HG03571 (cell line): ENCODE measurements around the gene BCL2L2.

Experiments used
- ATAC-seq: cut with Tn5 transposase; IDR thresholded peaks from one replicate; pipeline ENCODE4 v1.9.1; 2021; ENCODE audit not compliant: unreplicated experiment

Gene BCL2L2

DNA sequence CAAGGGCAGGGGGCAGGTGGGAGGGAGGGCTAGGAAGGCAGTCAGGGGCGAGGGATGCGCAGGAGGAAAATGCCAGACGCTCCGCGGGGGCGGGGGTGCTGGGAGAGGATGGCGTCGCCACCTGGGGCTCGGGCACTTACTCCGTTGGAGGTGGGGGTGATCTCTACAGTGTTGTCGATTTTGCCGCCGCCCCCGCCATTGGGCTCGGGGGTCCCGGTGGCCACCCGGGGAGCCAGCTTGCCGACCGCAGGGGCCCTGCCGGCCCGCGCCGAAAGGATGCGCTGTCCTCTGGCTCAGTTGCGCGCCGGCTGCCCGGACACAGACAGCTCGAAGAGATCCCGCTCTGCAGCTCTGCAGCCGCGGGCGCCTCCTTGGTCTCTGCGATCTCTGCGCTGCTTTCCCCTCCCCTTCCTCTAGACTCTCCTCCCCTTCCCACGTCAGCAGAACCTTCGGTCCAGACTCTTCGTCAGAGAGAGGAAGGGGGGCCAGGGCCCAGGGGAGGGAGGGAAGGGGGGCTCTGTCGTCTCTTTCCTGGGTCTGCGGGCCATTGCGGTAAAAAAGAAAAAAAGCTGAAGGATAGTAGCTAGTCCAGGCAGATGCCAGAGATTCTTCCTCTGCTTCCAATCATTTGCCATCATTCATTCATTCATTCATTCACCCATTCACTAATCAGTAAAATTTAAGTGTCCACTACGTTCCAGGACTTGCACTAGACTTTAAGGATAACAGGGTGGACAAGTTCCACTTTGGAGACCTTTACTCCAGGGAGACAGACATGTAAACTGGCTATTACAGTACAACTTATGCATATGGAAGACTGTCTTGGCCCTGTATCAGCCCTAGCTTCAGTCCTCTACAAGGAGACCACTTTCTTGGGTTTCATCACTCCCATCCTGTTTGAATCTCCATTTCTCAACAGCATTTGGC is 46.1 kb downstream of the BCL2L2 start, which contains the start of gene SLC22A17:
Gene SLC22A17 (minus strand): TSS at position 382 of the 927 bp plus-strand sequence.
- no peak for ATAC-seq

DNA sequence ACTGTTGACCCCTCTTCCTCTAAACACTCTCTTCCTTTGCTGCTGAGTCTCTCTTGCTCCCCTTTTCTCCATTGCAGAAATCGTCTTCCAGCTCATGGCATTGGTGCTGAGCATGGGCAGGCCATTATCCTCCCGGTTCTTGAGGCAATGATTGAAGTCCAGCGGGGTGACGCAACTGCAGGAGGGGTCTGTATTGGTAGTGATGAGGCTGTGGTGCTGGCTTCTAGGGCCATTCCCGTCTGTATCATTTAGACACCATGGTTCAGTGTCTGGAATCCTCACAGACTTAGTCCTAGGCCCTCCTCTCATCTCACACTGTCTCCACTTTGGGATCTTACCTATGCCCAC is 46.8 kb downstream of the BCL2L2 start:
- ATAC-seq, result no peak

DNA sequence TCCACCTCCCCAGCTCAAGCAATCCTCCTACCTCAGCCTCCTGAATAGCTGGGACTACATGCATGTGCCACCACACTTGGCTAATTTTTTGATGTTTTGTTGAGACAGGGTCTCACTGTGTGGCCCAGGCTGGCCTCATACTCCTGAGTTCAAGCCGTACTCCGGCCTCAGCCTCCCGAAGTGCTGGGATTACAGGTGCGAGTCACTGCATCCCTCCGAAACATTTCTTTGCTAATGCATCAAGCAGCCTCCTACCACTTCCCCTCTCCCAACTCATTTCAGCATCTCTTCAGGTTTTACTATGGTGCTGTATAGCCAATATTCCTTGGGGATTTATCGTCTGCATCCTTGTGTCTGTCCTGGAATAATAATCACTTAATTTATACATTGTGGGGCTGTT is 48.4 kb downstream of the BCL2L2 start:
- no peak for ATAC-seq

DNA sequence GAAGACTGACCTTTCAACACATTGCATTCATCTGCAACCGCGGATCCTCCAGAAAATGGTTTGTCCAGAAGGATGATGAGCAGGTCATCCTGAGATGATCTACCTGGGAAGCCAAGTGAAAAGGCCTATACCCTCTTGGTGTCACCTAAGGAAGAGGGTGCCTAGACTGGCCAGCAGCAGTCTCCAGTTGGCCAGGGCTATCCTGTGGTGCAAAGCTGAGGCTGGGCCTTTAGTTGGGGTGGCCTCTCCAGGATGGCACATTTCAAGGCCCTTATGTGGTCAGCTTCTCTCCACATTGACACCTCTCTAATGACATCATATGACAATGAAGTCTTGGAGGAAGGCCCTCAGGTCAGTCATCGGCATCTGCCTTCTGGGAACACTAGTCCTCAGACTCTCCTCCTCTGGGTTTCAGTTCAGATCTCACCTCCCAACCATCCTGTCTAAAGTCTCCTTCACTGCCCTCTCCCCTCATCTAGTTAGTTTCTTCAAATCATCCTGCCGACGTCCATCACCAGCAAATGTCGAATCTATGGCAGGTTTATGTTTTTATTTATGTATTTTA is 49.3 kb downstream of the BCL2L2 start:
- ATAC-seq, result no peak

DNA sequence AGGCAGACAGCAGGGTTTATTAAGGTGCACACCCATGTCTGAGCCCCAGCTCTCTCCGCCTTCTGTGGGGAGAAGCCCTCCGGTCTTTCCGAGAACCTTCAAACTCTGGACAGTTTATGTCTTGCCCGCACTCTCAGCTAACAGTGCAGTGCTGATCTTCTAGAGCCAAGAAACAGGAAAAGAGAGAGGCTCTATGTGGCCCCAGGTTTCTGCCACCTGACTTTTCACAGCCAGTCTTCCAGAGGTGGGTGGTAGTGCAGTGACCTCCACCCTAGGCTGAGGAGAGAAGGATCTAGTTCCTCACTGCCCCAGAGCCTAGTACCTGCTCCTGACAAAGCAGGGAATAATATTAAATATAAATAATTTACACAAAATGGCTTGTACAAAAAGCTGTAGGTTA is 50.0 kb downstream of the BCL2L2 start:
- no peak for ATAC-seq

DNA sequence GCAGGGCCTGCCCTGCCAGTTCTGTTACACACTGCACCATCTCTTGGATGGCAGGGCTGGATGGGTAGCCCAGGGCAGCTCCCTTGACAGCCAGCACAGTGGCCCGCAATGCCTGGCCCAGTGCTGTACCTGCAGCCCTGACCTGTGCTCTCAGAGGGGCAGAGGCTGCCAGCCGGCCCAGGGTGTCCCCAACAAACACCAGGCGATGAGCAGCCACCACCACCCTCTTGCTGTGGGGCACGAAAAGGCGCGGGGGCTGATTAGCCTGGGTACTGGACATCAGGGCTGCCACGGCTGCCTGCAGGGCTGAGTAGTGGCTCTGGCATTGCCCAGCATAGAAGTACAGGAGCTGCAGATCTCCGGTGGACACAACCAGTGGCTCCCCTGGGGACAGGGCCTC is 50.6 kb downstream of the BCL2L2 start:
- no peak for ATAC-seq

DNA sequence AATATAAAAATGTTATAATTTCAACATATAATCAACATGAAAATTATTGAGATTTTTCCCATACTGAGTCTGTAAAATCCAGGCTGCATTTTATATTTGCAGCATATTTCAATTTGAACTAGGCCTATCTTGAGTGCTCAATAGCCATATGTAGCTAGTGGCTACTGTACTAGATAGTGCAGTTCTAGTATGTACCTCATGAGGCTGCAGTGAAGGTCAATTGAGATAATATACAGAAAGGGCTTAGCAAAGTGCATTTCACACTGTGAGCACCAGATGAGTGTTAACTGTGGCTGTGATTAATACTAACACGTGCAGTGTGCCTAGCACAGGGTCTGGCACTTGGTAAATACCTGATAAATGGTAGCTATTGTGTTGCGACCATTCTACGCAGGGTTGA is 51.4 kb downstream of the BCL2L2 start:
- ATAC-seq, result no peak

DNA sequence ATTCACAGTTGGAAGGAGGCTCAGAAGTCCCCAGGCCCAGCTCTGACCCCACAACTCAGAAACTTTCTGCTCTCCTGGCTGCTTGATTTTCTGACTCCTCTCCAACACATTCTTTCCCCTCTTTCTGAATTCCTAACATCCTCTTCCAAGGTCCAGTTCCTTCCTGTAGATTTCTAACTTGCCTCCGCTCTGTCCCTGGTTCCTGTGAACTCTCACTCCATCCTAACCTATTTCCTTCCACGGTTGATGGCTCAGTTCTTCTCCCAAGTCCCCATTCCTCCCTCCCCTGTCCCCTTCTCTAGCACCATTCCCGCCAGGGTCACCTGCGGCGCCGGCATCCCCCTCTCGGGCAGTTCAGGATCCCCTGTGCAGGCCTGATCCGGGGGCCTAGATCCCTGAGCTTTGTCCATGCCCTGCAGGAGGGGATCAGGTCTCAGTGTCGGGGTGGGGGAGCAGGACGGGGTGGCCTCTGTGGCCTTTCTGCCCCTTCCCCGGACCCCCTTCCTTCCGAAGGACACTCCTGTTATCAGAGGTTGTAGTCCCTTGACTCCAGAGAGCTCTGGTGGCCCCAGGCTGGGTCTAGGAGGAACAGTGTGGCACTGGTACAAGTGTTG is 52.0 kb downstream of the BCL2L2 start:
- no peak for ATAC-seq

DNA sequence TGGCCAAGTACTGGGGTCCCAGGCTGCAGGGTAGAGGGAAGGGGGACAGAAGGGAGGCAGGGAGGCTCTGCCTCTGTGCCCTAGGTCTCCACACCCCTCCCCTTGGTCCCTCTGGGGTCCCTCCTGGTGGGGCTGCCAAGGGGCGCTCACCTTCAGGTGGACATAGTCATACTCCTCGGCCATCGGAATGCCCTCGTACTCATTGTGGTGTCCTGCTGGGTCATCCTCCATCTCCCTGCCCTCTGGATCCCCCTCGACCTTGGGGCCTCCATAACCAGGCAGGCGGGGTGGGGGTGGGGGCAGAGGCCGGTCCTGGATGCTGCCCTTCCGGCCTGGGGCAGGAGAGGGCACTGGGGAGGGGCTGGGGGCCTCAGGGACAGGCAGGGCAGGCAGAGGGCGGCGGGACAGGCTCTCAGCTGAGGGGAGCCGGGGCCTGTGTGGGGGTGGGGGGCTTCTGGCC is 52.6 kb downstream of the BCL2L2 start:
- ATAC-seq, result no peak

DNA sequence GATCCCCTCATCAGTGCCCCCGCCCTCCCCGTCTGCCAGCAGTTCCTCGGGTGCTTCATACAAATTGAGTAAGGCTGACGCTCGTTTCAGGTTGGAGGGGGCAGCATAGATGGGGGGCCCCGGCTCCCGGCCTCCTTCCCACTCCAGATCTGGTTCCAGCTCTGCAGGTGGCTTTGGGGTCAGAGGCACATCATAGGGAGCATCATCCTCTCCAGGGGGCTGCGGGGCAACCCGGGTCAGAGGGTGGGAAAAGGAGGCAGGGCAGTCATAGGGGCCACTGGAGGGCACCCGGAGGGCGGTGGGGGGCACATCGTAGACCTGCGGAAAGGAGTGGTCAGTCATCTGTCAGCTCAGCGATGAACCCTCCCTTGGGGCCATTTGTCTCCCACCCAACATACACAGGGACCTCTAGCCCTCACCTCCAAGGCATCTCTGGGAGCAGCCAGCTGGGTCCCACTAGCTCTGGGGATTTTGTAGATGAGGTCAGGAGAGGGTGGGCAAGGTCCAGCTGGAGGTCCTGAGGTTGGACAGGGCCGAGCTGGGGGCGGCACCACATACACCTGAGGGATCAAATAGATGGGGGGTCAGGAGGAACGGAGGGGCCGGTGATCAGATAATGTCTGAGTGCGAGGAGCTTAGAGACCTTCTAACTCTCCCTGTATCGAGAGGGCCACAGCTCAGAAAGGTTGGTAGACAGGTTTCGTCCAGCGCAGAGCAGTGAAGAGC is 53.3 kb downstream of the BCL2L2 start:
- ATAC-seq, result no peak

DNA sequence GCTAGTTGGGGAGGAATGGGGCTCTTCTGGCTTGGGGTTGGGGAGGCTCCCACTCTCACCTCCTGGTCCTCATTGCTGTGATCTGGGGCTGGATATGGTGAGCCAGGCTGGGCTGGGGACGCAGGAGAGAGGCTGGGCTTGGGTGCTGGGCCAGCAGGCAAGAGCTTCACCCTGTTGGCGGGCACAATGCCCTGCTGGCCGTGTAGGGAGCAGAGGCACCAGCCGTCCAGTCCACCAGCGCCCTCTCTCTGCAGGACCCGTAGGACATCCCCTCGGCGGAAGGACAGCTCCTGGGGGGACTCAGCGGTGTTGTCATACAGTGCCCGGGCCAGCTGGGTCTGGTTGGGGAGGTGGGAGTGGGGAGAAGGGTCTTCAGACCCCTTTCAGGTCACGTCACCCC is 53.9 kb downstream of the BCL2L2 start:
- no peak for ATAC-seq

DNA sequence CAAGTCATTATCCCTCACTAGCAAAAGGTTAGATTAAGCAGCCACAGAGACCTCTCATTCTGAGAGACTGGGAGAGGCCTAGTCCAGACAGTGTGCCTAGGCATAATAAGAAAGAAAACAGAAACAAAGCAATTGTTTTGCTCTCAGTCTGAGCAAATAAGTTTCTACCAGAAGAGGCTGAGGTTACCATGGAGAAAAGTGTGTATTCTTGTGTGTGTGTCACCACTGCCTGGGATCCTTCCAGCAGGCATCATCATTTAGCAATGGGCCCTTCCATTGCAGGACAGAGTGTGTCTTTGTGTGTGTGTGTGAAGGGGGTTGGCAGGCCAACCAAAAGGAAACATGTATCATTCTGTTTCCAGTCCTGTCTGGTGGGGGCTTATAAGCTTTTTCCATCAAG is 54.7 kb downstream of the BCL2L2 start:
- no peak for ATAC-seq
